GM23338 (cell line): Measurements from ENCODE around the gene CCDC194. TPM values are rescaled to one million over a fixed set of nuclear protein-coding genes. Genes with fewer than 3 reads are reported as not detected.

Experiments
- ATAC-seq: fragments of 200-7000 bp; cut with Tn5 transposase; 3 replicates; pipeline ENCODE4 v1.9.1; 2020
- DNase-seq: peaks from one replicate; pipeline ENCODE4 v3.0.0-alpha.2; 2015; ENCODE audit warnings: low spot score
- H2AFZ ChIP-seq: fragments of 200-600 bp; sonication (generic); 2 replicates; pipeline ENCODE4 v1.8.0; 2016; ENCODE audit warnings: antibody characterized with exemption, mild to moderate bottlenecking, moderate library complexity
- H3F3A ChIP-seq: fragments of 200-600 bp; sonication (generic); replicated peaks from 2 replicates; pipeline ENCODE4 v1.8.0; 2017; ENCODE audit warnings: antibody characterized with exemption, mixed run types, low read depth
- H3K27ac ChIP-seq: fragments of 200-600 bp; sonication (generic); 2 replicates; pipeline ENCODE4 v1.6.1; 2016; ENCODE audit warnings: low read depth
- H3K27me3 ChIP-seq: fragments of 200-600 bp; sonication (generic); 2 replicates; pipeline ENCODE4 v1.8.0; 2016; ENCODE audit warnings: mild to moderate bottlenecking, mixed run types, moderate library complexity; ENCODE audit not compliant: insufficient read depth
- H3K36me3 ChIP-seq: fragments of 200-600 bp; sonication (generic); 2 replicates; pipeline ENCODE4 v1.8.0; 2016; ENCODE audit warnings: mild to moderate bottlenecking; ENCODE audit not compliant: insufficient read depth
- H3K4me1 ChIP-seq: fragments of 200-600 bp; sonication (generic); 2 replicates; pipeline ENCODE4 v1.8.0; 2016; ENCODE audit warnings: mild to moderate bottlenecking, moderate library complexity; ENCODE audit not compliant: insufficient read depth
- H3K4me2 ChIP-seq: fragments of 200-600 bp; sonication (generic); 2 replicates; pipeline ENCODE4 v1.7.1; 2017; ENCODE audit warnings: mixed run types
- H3K4me3 ChIP-seq: fragments of 200-600 bp; sonication (generic); 2 replicates; pipeline ENCODE4 v1.6.1; 2016; ENCODE audit warnings: mixed run types
- H3K79me2 ChIP-seq: fragments of 200-600 bp; sonication (generic); replicated peaks from 2 replicates; pipeline ENCODE4 v1.8.0; 2017; ENCODE audit warnings: mild to moderate bottlenecking; ENCODE audit not compliant: insufficient read depth
- H3K9me2 ChIP-seq: fragments of 200-600 bp; sonication (generic); 2 replicates; pipeline ENCODE4 v1.8.0; 2017; ENCODE audit not compliant: insufficient read depth
- H4K20me1 ChIP-seq: fragments of 200-600 bp; sonication (generic); replicated peaks from 2 replicates; pipeline ENCODE4 v1.8.0; 2017; ENCODE audit warnings: mild to moderate bottlenecking; ENCODE audit not compliant: insufficient read depth
- H3K27ac Mint-ChIP-seq: 2 replicates; pipeline ENCODE4 v1.8.0; 2020; ENCODE audit warnings: inconsistent platforms, mild to moderate bottlenecking, moderate library complexity, mixed read lengths
- H3K27me3 Mint-ChIP-seq: 3 replicates; pipeline ENCODE4 v1.8.0; 2022; ENCODE audit warnings: low read depth, mild to moderate bottlenecking, moderate library complexity, mixed read lengths, inconsistent platforms; ENCODE audit not compliant: insufficient read depth, poor library complexity
- H3K36me3 Mint-ChIP-seq: 3 replicates; pipeline ENCODE4 v1.8.0; 2021; ENCODE audit warnings: low read depth, mild to moderate bottlenecking, inconsistent platforms, moderate library complexity, mixed read lengths
- H3K4me1 Mint-ChIP-seq: 3 replicates; pipeline ENCODE4 v1.8.0; 2020; ENCODE audit warnings: mild to moderate bottlenecking, inconsistent platforms, mixed read lengths
- H3K4me3 Mint-ChIP-seq: 3 replicates; pipeline ENCODE4 v1.8.0; 2021; ENCODE audit warnings: moderate library complexity, mild to moderate bottlenecking, inconsistent platforms, mixed read lengths
- H3K9me3 Mint-ChIP-seq: 3 replicates; pipeline ENCODE4 v1.8.0; 2020; ENCODE audit warnings: moderate library complexity, mild to moderate bottlenecking, inconsistent platforms, mixed read lengths
- EZH2phosphoT487 ChIP-seq: fragments of 200-600 bp; sonication (generic); IDR thresholded peaks from one replicate; pipeline ENCODE4 v1.8.1; 2018; ENCODE audit warnings: antibody characterized with exemption; ENCODE audit not compliant: unreplicated experiment
- JUNB ChIP-seq: IDR thresholded peaks from one replicate; pipeline ENCODE4 v1.6.1; 2016; ENCODE audit warnings: antibody characterized with exemption; ENCODE audit not compliant: unreplicated experiment
- NANOG ChIP-seq: IDR thresholded peaks from 2 replicates; pipeline ENCODE4 v1.6.1; 2016; ENCODE audit warnings: antibody characterized with exemption, borderline replicate concordance
- ZNF114 ChIP-seq: fragments of 250-450 bp; sonication (Bioruptor Pico); IDR thresholded peaks from 2 replicates; pipeline ENCODE4 v1.5.0; 2020; ENCODE audit warnings: mild to moderate bottlenecking, moderate library complexity
- ZNF331 ChIP-seq: fragments of 250-450 bp; sonication (Bioruptor Pico); IDR thresholded peaks from 2 replicates; pipeline ENCODE4 v1.5.0; 2020; ENCODE audit warnings: low read depth, mild to moderate bottlenecking, moderate library complexity
- polyA plus RNA-seq: library from polyadenylated mRNA; unstranded; fragments of >200 nt; fragmentation: Nextera tagmentation; extraction: Ambion mirVana; gene quantifications from 2 replicates; pipeline ENCODE4 v1.2.1, GENCODE V29; 2016
- total RNA-seq: library from RNA; depleted of rRNA; stranded (reverse); fragments of >200 nt; shearing (Covaris generic); gene quantifications from 2 replicates; pipeline ENCODE4 v1.2.3, GENCODE V29; 2014
- TF ChIP-seq, protein P1 (sequence below): IDR thresholded peaks from 2 replicates; pipeline ENCODE4 v1.6.1; 2016; ENCODE audit warnings: antibody characterized with exemption
- TF ChIP-seq, protein P2 (sequence below), 2 experiments: fragments of 200-600 bp in 1 of 2; sonication (generic) in 1 of 2; conservative IDR thresholded peaks; 2 replicates each; pipeline versions ENCODE4 v1.5.1 to v1.6.1; 2016 to 2017; ENCODE audit warnings: antibody characterized with exemption in 2 of 2, low read depth in 2 of 2, mild to moderate bottlenecking in 2 of 2, moderate library complexity in 1 of 2
- TF ChIP-seq, protein P3 (sequence below): fragments of 250-450 bp; sonication (Bioruptor Pico); IDR thresholded peaks from 2 replicates; pipeline ENCODE4 v1.5.0; 2020; ENCODE audit warnings: mild to moderate bottlenecking, moderate library complexity

The CCDC194 gene
- total and polyA plus RNA-seq, 2 experiments from 2014 or later, result 0.49 TPM; not detected in 1

DNA sequence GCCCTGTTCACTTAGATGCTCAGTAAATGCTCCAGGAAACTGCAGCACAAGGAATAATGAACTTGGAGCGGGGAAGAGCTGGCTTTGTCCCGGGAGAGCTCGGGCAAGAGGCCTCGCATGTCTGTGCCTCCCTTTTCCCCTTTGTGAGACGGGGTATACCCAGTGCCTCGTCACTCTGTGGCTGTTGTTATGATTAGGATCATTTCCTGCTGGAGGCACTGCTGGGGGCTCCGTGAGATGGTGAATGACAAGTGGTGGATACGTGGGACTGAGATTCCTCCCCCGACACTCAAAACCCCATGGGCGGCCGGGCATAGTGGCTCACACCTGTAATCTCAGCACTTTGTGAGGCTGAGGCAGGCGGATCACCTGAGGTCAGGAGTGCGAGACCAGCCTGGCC is 15.7 kb downstream of the CCDC194 start:
- Mint-ChIP-seq H3K27me3 (peaks cover 19% of the 10 kb centered on the region), H3K4me1 (peaks cover 12% of the 10 kb centered on the region), H3K27ac (no peak overlapping the region; the same call in 1 of the 2 replicates), H3K4me3 (no peak overlapping the region), H3K9me3 (peaks cover 10% of the 10 kb centered on the region), H3K36me3 (peaks cover 7% of the 10 kb centered on the region; the same call in 2 of the 3 replicates)
- no peaks in the 10 kb centered on the region for H3K36me3 ChIP-seq
- no peaks in the 10 kb centered on the region for H3K9me2 ChIP-seq
- H3K4me2 ChIP-seq, result no peak overlapping the region
- TF ChIP-seq, protein P1, sequence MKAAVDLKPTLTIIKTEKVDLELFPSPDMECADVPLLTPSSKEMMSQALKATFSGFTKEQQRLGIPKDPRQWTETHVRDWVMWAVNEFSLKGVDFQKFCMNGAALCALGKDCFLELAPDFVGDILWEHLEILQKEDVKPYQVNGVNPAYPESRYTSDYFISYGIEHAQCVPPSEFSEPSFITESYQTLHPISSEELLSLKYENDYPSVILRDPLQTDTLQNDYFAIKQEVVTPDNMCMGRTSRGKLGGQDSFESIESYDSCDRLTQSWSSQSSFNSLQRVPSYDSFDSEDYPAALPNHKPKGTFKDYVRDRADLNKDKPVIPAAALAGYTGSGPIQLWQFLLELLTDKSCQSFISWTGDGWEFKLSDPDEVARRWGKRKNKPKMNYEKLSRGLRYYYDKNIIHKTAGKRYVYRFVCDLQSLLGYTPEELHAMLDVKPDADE, result no peak
- no peak for TF ChIP-seq ZNF114 (CRISPR knock-in tag)
- no peak for TF ChIP-seq JUNB
- TF ChIP-seq, protein P2, sequence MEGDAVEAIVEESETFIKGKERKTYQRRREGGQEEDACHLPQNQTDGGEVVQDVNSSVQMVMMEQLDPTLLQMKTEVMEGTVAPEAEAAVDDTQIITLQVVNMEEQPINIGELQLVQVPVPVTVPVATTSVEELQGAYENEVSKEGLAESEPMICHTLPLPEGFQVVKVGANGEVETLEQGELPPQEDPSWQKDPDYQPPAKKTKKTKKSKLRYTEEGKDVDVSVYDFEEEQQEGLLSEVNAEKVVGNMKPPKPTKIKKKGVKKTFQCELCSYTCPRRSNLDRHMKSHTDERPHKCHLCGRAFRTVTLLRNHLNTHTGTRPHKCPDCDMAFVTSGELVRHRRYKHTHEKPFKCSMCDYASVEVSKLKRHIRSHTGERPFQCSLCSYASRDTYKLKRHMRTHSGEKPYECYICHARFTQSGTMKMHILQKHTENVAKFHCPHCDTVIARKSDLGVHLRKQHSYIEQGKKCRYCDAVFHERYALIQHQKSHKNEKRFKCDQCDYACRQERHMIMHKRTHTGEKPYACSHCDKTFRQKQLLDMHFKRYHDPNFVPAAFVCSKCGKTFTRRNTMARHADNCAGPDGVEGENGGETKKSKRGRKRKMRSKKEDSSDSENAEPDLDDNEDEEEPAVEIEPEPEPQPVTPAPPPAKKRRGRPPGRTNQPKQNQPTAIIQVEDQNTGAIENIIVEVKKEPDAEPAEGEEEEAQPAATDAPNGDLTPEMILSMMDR (conservative IDR thresholded peaks at IDR 0.05; ENCODE audit: low read depth in 2 of 2), result no peak
- no peaks in the 10 kb centered on the region for H3K27me3 ChIP-seq
- peak overlapping the region; percentile 52; the same call in 1 of the 2 replicates for H2AFZ ChIP-seq
- no peak overlapping the region for H3K27ac ChIP-seq
- H3K4me1 ChIP-seq, result peaks cover 6% of the 10 kb centered on the region; the same call in 1 of the 2 replicates
- DNase-seq (no peak), ATAC-seq (no peak)
- 0 out of 2 replicates have a peak, but pooled peaks cover 6% of the 10 kb centered on the region for H3F3A ChIP-seq
- H3K79me2 ChIP-seq, result no peaks in the 10 kb centered on the region
- no peak overlapping the region for H3K4me3 ChIP-seq
- no peaks in the 10 kb centered on the region for H4K20me1 ChIP-seq

DNA sequence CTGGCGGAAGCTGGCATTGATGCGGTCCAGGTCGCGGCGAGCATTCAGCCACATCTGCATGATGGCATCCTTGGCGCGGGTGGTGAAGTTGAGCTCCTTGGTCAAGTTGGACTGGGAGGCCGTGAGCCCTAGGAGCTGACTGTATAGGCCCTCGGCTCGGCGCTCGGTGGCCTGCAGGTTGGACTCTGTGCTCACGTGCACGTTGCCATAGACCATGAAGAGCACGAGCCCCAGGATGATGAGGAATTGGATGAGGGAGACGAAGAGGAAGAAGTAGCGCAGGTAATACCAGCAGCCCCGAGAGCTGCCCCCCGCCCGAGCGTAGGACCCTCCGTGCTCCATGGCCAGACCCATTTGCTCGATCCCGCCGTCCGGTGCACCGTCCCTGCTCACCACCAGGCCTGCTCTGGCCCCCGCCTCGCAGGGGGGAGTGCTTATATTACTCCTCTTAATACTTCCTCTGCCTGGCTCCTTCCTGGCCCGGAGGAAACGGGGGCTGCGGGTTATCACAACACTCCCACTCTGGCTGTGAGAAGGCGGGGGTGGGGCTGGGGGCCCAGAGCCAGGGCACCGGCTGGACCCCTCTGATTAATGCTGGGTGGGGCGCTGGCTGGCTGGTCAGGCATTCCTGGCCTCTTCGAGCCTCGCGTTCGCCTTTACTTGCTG is 16.9 kb downstream of the CCDC194 start, which contains the start of gene PLVAP:
TSS of gene PLVAP (minus strand) at position 408 of the 666 bp plus-strand sequence. CDS start at position 354, 54 bp downstream.
- H3K4me3 Mint-ChIP-seq, result no peak within 1 kb of the TSS
- H3K9me3 Mint-ChIP-seq, result peaks cover 10% of the 10 kb centered on the region
- H3K36me3 Mint-ChIP-seq, result peaks cover 7% of the 10 kb centered on the region; the same call in 2 of the 3 replicates
- no peaks in the 10 kb centered on the region for H3K79me2 ChIP-seq
- ATAC-seq (peak; percentile 25; the same call in 2 of the 3 replicates), DNase-seq (no peak)
- H3K27ac Mint-ChIP-seq, result no peak within 1 kb of the TSS
- H3K4me3 ChIP-seq, result no peak within 1 kb of the TSS
- 0 out of 2 replicates have a peak, but pooled peaks cover 3% of the 10 kb centered on the region for H3F3A ChIP-seq
- peak within 1 kb of the TSS; percentile 52 for H2AFZ ChIP-seq
- H3K27me3 ChIP-seq, result no peaks in the 10 kb centered on the region
- H3K36me3 ChIP-seq, result no peaks in the 10 kb centered on the region
- H3K27me3 Mint-ChIP-seq, result peaks cover 20% of the 10 kb centered on the region
- no peak within 1 kb of the TSS for H3K27ac ChIP-seq
- peaks cover 6% of the 10 kb centered on the region for H3K4me1 Mint-ChIP-seq
- H3K9me2 ChIP-seq, result no peaks in the 10 kb centered on the region
- no peaks in the 10 kb centered on the region; the same call in 1 of the 2 replicates for H3K4me1 ChIP-seq
- no peak within 1 kb of the TSS for H3K4me2 ChIP-seq
- no peaks in the 10 kb centered on the region for H4K20me1 ChIP-seq
- TF ChIP-seq ZNF114 (CRISPR knock-in tag) (no peak), EZH2phosphoT487 (no peak), NANOG (no peak), ZNF331 (CRISPR knock-in tag) (no peak)
- TF ChIP-seq, protein P3, sequence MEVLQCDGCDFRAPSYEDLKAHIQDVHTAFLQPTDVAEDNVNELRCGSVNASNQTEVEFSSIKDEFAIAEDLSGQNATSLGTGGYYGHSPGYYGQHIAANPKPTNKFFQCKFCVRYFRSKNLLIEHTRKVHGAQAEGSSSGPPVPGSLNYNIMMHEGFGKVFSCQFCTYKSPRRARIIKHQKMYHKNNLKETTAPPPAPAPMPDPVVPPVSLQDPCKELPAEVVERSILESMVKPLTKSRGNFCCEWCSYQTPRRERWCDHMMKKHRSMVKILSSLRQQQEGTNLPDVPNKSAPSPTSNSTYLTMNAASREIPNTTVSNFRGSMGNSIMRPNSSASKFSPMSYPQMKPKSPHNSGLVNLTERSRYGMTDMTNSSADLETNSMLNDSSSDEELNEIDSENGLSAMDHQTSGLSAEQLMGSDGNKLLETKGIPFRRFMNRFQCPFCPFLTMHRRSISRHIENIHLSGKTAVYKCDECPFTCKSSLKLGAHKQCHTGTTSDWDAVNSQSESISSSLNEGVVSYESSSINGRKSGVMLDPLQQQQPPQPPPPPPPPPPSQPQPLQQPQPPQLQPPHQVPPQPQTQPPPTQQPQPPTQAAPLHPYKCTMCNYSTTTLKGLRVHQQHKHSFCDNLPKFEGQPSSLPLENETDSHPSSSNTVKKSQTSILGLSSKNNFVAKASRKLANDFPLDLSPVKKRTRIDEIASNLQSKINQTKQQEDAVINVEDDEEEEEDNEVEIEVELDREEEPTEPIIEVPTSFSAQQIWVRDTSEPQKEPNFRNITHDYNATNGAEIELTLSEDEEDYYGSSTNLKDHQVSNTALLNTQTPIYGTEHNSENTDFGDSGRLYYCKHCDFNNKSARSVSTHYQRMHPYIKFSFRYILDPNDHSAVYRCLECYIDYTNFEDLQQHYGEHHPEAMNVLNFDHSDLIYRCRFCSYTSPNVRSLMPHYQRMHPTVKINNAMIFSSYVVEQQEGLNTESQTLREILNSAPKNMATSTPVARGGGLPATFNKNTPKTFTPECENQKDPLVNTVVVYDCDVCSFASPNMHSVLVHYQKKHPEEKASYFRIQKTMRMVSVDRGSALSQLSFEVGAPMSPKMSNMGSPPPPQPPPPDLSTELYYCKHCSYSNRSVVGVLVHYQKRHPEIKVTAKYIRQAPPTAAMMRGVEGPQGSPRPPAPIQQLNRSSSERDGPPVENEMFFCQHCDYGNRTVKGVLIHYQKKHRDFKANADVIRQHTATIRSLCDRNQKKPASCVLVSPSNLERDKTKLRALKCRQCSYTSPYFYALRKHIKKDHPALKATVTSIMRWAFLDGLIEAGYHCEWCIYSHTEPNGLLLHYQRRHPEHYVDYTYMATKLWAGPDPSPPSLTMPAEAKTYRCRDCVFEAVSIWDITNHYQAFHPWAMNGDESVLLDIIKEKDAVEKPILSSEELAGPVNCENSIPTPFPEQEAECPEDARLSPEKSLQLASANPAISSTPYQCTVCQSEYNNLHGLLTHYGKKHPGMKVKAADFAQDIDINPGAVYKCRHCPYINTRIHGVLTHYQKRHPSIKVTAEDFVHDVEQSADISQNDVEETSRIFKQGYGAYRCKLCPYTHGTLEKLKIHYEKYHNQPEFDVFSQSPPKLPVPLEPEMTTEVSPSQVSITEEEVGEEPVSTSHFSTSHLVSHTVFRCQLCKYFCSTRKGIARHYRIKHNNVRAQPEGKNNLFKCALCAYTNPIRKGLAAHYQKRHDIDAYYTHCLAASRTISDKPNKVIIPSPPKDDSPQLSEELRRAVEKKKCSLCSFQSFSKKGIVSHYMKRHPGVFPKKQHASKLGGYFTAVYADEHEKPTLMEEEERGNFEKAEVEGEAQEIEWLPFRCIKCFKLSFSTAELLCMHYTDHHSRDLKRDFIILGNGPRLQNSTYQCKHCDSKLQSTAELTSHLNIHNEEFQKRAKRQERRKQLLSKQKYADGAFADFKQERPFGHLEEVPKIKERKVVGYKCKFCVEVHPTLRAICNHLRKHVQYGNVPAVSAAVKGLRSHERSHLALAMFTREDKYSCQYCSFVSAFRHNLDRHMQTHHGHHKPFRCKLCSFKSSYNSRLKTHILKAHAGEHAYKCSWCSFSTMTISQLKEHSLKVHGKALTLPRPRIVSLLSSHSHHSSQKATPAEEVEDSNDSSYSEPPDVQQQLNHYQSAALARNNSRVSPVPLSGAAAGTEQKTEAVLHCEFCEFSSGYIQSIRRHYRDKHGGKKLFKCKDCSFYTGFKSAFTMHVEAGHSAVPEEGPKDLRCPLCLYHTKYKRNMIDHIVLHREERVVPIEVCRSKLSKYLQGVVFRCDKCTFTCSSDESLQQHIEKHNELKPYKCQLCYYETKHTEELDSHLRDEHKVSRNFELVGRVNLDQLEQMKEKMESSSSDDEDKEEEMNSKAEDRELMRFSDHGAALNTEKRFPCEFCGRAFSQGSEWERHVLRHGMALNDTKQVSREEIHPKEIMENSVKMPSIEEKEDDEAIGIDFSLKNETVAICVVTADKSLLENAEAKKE (CRISPR knock-in tag), result no peak
